OCI-M1 (cell line): ENCODE results near the gene GNRH2.
"Not testable (repeated sequence)": the region's sequence is repeated elsewhere in the genome, so short reads cannot be mapped to it uniquely, and the experiment has no call there.

Experiments used
- DNase-seq: peaks from one replicate; lab custom pipeline; 2025; lab: John Stamatoyannopoulos, UW

The GNRH2 gene, protein sequence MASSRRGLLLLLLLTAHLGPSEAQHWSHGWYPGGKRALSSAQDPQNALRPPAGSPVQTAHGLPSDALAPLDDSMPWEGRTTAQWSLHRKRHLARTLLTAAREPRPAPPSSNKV

DNA sequence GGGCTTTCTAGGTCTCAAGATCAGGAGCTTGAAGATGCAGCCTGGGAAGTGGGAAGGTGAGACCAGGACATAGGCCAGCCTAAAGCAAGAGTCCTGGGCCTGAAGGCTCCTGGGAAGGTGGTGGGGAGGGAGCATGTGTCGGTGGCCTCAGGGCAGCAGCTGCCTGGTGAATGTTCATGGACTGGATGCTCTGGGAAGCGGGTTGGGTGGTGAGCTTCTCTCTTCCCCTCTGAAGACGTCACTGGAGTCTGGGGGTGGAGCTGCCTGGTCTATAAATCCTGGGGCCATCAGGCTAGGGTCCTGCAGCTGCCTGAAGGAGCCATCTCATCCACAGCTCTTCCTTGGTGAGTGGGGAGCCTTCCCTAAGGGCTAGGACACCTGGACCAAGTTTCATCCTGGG, at the start of gene GNRH2:
GNRH2 (plus strand) TSS at position 301 of the 400 bp plus-strand sequence. CDS start 793 bp downstream, outside the sequence.
- DNase-seq = no peak

DNA sequence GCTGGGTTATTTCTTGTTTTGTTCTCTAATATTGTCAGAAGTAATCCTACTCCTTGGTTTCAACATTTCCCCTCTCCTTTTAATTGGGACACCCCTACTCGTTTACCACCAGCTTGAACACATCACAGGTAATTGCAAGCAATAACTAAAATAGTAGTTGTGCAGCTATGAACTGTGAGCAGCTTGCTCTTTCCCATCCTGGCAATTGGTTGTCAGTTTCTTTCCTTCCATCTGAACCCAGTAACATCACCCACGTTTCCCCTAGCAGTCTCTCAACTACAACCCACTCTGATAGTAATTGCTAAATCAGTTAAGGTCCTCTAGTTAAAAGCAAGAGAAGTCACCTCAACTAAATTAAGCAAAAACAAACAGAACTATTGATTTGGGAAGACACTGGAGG, 47.6 kb upstream of the GNRH2 start:
- DNase-seq = no peak

DNA sequence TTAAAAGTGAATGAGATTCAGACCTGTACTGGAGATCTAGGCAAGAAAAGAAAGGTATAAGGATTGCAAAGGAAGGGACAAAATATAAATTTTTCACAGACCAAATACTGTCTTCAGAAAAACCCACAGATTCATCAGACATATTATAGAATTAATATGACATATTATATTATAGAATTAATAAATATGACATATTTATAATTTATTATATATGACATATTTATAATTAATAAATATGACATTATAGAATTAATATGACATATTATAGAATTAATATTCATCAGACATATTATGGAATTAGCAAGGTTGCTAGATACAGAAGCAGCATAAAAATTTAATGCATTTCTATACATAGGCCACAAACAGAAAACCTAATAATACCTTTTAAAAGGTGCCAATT, 44.7 kb upstream of the GNRH2 start:
- no peak for DNase-seq

DNA sequence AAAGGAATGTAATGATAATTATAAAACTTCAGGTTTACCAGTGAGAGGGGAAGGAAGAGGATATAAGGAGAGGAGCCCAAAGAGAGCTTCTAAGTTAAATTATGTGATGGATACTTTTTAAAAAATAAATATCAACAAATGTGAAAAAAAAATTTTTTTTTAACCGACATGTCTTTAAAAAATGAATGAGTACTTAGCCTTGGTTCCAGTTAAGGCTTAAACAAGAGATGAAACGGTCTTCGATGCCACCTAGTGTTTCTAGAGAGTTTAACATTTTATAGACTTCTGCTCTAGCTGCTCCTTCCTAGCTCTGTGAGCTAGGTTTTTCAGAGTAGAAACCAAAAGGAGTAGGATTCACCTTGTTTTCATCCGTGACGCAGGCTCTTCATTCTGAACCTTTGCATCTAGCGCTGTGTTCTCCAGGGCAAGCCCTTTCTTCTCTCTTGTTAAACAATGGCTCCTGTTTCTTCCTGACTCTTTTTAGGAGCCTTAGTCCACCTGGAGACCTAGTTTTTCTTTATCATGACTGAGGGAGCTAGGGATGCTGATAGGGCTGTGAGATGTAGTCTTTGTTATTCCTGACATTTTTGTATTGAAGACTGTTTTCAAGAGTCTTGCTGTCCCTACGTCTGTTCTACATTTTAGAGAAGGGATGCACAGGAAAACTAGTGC, 42.4 kb upstream of the GNRH2 start:
- peak; percentile 79 for DNase-seq

DNA sequence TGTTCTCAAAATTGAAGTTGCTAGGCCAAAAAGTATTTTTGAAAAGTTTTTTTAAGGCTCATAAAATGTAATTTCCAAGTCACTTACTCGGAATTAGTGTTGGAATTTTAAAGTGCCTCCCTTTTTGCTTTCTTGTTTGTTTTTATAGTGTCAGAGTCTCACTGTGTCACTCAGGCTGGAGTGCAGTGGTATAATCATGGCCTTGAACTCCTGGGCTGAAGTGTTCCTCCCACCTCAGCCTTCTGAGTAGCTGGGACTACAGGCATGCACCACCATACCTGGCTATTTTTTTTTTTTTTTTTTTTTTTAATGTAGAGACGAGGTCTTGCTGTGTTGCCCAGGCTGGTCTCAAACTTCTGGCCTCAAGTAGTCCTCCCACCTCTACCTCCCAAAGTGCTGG, 40.0 kb upstream of the GNRH2 start:
- no peak for DNase-seq

DNA sequence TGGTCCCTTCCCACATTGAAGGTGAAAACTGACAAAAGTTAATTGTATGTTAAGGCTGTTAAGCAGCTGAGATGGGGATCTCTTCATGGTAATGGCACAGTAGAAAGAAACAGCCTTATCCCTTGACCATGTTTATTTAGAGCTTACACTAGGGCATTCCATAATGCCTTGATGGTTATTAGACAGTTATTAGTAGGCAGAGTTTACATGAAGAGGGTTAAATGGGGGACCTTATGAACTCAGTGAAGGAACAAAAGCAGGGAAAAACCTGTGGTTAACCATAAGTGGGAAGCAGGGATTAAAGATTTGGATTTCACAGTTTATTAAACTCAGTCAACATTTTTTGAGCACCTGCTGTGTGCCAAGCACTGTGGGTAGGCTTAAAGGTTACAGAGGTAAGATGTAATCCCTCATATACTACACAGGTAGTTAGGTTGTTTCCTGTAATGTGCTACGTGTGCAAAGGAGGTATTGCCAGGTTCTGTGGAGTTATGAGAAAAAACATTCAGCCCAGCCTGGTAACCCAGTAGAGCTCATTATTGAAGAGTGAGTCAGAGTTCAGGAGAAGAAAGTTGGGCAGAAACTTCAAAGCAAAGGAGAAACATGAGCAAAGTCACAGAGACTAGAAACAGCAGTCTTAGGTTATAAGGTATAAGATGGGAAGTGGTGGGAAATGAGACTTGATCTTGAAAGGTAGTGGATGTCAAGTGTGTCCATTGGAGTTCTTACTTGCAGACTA, 32.3 kb upstream of the GNRH2 start:
- DNase-seq = no peak

DNA sequence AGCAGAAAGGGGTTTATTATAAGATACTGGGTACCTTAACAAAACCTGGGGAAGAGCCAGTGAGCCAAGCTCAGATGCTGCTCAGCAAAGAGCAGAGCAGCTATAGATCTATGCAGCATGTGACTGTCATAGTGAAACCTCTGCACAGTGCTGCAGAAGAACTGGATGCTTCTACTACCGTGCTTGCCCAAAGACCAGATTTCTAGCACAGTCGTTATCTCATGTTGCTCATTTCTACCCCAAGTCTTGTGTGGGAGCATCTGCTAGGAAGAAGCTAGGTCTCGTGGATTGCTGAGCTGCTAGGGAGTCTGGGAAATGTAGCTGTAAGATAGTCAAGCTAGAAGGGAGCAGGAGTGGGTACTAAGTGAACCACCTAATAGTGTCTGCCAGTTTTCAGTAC, 31.7 kb upstream of the GNRH2 start:
- DNase-seq = no peak

DNA sequence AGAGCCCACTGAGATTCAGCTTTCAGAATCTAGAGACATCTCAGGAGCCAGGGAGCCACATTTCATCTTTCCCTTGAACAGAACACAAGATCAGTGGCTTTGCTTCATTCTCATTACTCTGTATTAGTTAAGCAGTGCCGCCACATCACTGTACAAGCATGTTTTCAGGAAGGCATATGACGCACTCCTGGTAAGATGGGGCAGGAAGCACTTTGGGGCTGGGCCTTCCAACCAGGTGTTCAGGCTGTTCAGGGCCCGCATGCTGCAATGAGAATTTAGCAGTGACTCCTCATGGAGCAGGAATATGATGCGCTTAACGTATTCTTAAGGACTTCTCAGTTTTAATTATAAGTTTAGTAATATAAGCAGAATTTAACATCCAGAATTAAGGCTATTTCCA, 29.7 kb upstream of the GNRH2 start:
- DNase-seq = no peak

DNA sequence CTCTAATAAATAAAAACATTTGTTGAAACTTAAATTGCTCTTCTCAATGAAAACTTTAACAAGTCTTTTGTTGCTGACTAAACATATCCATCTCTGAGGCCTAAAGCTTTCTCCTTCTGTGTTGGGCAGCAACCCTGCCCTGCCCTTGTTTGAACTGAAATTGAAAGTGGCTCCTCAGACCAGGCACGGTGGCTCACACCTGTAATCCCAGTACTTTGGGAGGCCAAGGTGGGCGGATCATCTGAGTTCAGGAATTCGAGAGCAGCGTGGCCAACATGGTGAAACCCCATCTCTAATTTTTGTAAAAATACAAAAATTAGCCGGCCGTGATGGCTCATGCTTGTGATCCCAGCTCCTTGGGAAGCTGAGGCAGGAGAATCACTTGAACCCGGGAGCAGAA, 29.2 kb upstream of the GNRH2 start:
- DNase-seq = no peak

DNA sequence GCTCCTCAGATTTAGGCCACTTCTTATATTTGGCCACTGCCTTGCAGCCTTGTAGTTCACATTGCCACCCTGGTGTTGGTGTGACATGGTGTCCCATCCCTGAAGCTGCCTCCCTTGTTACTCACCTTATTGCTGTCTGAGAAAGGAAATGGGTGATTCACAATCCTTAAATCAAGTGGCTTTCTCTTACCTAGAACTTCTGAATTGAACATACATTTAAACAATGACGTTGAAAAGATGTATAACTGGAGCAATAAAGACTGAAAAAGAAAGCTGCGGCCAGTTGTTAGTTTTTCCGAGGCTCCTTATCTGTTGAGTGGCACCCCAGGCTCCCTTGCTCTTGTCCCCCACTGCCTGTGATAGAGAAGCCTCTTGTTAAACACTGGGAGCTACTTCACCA, 28.8 kb upstream of the GNRH2 start:
- DNase-seq = no peak

DNA sequence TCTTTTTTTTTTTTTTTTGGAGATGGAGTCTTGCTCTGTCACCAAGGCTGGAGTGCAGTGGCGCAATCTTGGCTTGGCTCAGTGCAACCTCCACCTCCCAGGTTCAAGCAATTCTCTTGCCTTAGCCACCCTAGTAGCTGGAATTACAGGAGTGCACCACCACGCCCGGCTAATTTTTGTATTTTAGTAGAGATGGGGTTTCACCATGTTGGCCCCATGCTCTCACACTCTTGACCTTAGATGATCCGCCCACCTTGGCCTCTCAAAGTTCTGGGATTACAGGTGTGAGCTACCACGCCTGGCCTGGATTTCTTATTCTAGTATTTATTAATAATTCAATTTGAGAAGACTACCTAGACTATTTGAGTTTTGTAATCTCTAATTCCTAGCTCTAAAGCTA, 28.1 kb upstream of the GNRH2 start:
- not testable (repeated sequence) for DNase-seq

DNA sequence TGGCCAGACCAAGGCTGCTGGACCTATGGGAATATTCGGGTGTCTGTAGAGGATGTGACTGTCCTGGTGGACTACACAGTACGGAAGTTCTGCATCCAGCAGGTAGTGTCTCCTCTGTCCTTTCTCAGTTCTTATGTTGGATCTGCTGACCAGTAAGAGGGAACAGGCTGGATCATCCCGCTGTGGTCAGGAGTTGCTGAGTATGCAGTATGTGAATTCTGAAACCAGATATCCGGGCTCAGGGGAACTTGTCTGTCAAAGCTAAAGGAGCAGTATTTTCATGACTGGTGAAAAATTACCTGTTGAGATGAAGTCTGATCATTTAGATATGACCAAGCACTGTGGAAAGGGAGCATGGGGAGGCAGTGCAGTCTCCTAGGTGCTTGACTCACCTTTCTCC, 22.1 kb upstream of the GNRH2 start:
- DNase-seq = no peak

DNA sequence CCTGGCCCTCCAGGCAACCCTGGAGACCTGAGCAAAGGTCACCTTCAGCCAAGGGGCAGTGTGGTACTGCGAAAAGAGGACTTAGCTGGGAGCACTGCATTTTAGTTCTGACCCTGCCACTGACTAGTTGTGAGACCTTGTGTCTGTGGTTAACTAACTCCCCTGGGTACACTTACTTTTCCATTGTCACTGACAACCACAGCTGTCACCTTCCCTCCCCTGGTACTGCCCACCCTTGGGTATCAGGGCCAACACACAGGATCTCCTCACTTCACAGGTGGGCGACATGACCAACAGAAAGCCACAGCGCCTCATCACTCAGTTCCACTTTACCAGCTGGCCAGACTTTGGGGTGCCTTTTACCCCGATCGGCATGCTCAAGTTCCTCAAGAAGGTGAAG, 21.6 kb upstream of the GNRH2 start:
- no peak for DNase-seq

DNA sequence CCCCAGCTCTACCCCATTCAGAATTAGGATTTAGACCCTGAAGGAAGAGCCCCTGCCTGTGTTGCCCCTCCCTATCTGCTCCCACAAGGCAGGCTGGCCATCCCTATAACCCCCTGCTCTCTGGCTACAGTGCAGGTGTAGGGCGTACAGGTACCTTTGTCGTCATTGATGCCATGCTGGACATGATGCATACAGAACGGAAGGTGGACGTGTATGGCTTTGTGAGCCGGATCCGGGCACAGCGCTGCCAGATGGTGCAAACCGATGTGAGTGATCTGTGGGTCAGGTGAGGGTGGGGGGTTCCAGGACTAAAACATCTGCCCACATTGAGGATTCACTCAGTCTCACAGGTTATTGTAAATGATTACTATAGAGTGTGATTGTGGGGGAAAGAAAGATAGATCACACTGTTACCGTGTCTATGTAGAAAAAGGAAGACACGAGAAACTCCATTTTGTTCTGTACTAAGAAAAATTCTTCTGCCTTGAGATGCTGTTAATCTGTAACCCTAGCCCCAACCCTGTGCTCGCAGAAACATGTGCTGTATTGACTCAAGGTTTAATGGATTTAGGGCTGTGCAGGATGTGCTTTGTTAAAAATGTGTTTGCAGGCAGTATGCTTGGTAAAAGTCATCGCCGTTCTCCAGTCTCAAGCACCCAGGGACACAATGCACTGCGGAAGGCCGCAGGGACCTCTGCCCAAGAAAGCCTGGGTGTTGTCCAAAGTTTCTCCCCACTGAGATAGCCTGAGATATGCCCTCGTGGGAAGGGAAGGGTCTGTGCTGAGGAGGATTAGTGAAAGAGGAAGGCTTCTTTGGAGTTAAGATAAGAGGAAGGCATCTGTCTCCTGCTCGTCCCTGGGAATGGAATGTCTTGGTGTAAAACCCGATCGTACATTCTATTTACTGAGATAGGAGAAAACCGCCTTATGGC, 20.6 kb upstream of the GNRH2 start:
- DNase-seq = peak; percentile 81

DNA sequence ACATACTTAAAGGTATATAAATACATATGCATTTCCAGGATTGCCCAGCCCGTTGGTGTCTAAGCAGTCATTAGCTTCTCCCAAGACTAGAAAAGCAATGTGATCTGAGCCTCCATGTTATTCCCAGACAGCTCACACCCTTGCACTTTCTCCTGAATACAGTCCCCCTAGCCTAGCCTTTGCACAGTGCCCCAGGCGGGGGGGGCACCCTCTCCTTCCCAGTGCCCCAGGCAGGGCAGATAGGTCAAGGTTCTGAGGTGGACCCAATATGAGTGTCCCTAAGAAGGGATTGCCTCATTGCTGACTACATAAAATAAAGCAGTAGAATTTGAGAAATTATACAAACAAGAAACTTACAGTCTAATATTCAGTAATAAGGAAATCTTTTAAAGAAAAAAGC, 15.4 kb upstream of the GNRH2 start:
- DNase-seq = no peak

DNA sequence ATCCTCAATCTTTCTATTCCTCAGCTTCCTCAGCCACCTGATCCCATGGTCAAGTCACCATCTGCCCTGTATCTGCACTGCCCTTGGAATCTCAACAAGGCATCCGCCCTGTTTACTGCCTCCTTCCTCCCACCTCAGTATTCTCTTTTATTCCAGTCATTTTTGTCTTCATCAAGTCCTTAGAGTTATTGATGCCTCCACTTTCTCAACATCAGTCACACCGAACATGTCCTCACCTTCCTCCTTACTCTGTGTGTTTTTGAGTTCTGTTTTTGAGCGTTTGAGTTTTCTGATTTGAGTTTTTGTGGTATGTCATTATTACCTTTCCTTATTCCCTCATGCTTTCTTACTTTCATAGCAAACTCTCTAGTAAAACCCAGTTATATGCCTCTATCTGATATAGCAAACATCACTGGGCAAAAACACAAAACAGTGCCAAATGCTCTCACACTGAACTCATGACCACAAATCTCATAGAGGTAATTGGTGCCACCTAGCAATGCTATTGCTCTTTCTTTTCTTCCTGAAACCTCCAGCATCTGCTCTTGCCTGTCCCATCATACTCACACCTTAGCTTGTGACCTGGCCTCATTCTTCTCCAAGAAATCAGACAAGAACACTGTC, 11.8 kb upstream of the GNRH2 start:
- no peak for DNase-seq

DNA sequence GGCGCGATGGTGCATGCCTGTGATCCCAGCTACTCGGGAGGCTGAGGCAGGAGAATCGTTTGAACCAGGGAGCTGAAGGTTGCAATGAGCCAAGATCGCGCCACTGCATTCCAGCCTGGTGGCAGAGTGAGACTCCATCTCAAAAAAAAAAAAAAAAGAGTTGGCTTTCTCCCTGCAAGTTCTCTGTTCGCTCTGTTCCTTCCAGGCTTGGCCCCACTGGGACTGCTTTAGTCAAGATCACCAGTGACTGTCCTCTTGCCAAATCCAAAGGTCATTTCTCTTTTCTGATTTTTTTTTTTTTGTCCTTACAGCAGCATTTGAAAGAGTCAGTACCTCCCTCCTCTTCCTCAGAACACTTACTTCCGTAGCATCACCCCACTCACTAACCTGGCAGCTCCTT, 10.8 kb upstream of the GNRH2 start:
- no peak for DNase-seq

DNA sequence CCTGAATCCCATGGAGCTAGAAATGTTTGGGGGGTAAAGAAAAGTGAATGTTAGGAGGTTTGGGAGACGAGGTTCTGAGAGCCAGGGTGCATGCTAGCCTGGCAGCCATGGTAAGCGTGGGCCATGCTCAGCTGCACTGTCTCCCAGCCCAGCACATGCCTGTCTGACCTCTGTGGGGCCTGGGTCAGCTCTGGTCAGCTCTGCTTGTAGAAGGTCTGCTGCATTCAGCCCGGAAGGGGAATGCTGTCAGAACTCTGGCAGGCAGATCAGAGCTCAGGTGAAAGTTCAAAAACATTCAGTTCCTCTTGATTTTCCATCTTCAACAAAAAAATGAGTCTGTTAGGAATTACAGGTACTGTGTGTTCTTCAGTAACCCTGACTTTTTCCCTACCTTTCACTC, 5.8 kb upstream of the GNRH2 start:
- DNase-seq = no peak

DNA sequence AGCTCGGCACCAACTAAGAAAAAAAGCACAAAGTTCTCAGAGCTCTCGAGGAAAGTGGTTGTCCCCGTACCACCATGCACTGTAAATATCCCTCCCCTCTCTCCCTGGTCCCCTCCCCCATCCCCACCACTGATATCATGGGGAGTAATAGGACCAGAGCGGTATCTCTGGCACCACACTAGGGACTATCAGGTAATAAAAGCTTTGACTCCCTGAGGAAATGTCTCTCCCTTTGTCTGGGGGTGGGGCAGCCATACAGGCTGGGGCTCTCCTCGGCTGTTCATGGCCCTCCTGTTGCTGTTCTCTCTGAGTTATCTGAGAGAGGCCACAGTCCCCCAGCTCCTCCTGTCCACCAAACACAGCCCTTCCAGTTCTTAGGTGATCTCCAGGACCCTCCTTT, 5.0 kb upstream of the GNRH2 start:
- no peak for DNase-seq

DNA sequence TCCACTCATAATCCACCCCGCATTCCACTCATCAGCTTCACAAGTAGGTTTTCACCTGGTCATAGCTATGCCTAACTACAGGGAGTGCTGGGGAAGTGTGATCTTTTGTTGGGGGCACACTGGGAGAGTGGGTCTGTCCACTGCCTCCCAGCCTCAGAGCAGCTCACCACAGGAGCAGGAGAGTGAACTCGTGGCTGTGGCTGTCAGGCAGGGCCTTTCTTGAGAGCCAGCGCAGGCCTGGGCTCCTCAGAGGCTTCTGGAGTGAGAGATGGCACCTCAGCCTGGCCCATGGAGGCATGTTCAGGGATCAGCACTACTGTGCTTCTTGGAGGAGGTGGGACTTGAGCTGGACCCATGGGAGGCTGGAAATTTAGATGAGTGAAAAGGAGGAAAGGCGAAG, 4.0 kb upstream of the GNRH2 start:
- DNase-seq = no peak

DNA sequence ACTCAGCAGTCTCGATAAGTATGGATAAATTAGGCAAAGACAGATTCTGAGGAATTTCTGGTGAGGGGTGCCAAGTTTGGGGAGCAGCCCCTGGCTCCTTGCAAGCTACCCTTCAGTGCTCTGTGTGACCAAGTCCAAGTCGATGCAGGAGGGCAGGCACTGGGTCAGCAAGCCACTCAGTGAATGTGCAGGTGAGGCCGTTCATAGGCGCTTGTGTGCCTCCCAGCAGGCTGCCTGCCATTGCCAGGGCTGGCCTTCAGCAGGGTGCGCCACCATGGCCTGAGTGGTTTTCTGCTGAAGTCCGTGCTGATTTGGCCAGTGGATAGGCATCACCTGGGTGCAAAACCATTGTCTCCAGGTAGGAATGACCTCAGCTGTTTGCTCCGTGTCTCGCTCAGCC, 3.3 kb upstream of the GNRH2 start:
- DNase-seq = no peak

DNA sequence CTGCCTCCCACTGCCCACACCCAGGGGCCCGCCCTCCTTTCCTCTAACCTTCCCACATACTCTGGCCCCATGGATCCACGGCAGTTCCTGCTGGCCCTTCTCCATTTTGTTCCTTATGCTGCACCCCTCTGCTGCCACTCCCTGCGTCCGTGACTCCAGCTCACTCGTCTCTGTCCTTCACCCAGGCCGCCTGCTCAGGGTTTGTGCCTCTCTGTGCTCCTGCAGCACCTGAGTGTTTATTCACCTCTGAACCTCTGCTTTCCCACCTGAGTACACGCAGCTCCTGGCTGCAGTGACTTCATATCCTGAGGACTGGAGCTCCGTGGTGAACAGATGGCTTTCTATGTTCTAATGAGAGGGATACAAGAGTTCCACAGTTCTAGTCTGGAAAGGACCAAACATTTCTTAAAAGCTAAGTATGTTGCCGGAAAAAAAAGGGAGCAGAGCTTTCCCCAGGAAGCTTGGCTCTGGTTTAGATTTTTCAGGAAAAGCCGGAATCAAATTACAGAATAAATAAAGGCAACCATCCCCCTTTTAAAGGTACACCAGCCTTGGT, 1.5 kb upstream of the GNRH2 start:
- no peak for DNase-seq
